WTC11 (cell line): ENCODE results near the gene FHAD1. TPM values are rescaled to one million over a fixed set of nuclear protein-coding genes. Genes with fewer than 3 reads are reported as not detected.

Experiments
- ATAC-seq: fragments of 200-7000 bp; cut with Tn5 transposase; 2 replicates; pipeline ENCODE4 v1.10.0; 2021; ENCODE audit warnings: mild to moderate bottlenecking, moderate library complexity
- CTCF ChIA-PET: fragments of 300-600 bp; sonication (Branson Sonifier 250); formaldehyde crosslinking; loops from one replicate; lab custom pipeline; 2021; ENCODE audit warnings: antibody characterized with exemption; lab: Charles Lee
- POLR2A ChIA-PET: fragments of 350-600 bp; sonication (Branson Sonifier 250); formaldehyde crosslinking; loops from one replicate; lab custom pipeline; 2021; ENCODE audit warnings: antibody characterized with exemption; lab: Charles Lee
- DNase-seq: peaks from one replicate; pipeline ENCODE4 v3.0.0; 2021; ENCODE audit warnings: low spot score
- H3K27ac Mint-ChIP-seq: 2 replicates; pipeline ENCODE4 v1.8.0; 2021; ENCODE audit warnings: mixed read lengths
- H3K27me3 Mint-ChIP-seq: 2 replicates; pipeline ENCODE4 v1.8.0; 2021; ENCODE audit warnings: low read depth, mild to moderate bottlenecking, moderate library complexity, mixed read lengths
- H3K36me3 Mint-ChIP-seq: 2 replicates; pipeline ENCODE4 v1.8.0; 2021; ENCODE audit warnings: mixed read lengths
- H3K4me1 Mint-ChIP-seq: 2 replicates; pipeline ENCODE4 v1.8.0; 2022; ENCODE audit warnings: mixed read lengths
- H3K4me3 Mint-ChIP-seq: 2 replicates; pipeline ENCODE4 v1.8.0; 2021; ENCODE audit warnings: mild to moderate bottlenecking, moderate library complexity, mixed read lengths
- H3K9me3 Mint-ChIP-seq: 2 replicates; pipeline ENCODE4 v1.8.0; 2021; ENCODE audit warnings: mixed read lengths
- ATF1 ChIP-seq: sonication (generic); formaldehyde crosslinking; IDR thresholded peaks from 2 replicates; pipeline ENCODE4 v1.8.1; 2023; ENCODE audit warnings: mild to moderate bottlenecking, moderate library complexity, missing genetic modification reagents
- CREB1 ChIP-seq: sonication (generic); formaldehyde crosslinking; IDR thresholded peaks from 2 replicates; pipeline ENCODE4 v1.8.0; 2023; ENCODE audit warnings: mild to moderate bottlenecking, missing genetic modification reagents
- FOXJ3 ChIP-seq: sonication (generic); formaldehyde crosslinking; IDR thresholded peaks from 2 replicates; pipeline ENCODE4 v1.9.0; 2021; ENCODE audit warnings: missing genetic modification reagents, mild to moderate bottlenecking, borderline replicate concordance
- JUN ChIP-seq: sonication (generic); formaldehyde crosslinking; IDR thresholded peaks from 2 replicates; pipeline ENCODE4 v1.8.0; 2023; ENCODE audit warnings: mild to moderate bottlenecking, missing genetic modification reagents
- NFYB ChIP-seq: sonication (generic); formaldehyde crosslinking; conservative IDR thresholded peaks from 2 replicates; pipeline ENCODE4 v1.8.0; 2022; ENCODE audit warnings: low read depth, missing genetic modification reagents
- ZBTB21 ChIP-seq: sonication (generic); formaldehyde crosslinking; IDR thresholded peaks from 2 replicates; pipeline ENCODE4 v1.8.1; 2023; ENCODE audit warnings: mild to moderate bottlenecking, missing genetic modification reagents, borderline replicate concordance
- ZNF121 ChIP-seq: sonication (generic); formaldehyde crosslinking; IDR thresholded peaks from 2 replicates; pipeline ENCODE4 v1.8.0; 2023; ENCODE audit warnings: missing genetic modification reagents
- ZNF219 ChIP-seq: sonication (generic); formaldehyde crosslinking; IDR thresholded peaks from 2 replicates; pipeline ENCODE4 v1.8.0; 2023; ENCODE audit warnings: missing genetic modification reagents, mild to moderate bottlenecking, borderline replicate concordance
- ZNF396 ChIP-seq: fragments of 250-450 bp; sonication (Bioruptor Pico); IDR thresholded peaks from 2 replicates; pipeline ENCODE4 v1.8.0; 2021; ENCODE audit warnings: mild to moderate bottlenecking, moderate library complexity, borderline replicate concordance
- total RNA-seq: library from RNA; stranded (reverse); gene quantifications from 3 replicates; pipeline ENCODE4 v1.2.3, GENCODE V29; 2021
- TF ChIP-seq, protein P1 (sequence below): sonication (generic); formaldehyde crosslinking; IDR thresholded peaks from 2 replicates; pipeline ENCODE4 v1.8.0; 2022; ENCODE audit warnings: missing genetic modification reagents
- TF ChIP-seq, protein P2 (sequence below): sonication (generic); formaldehyde crosslinking; IDR thresholded peaks from 2 replicates; pipeline ENCODE4 v1.8.1; 2023; ENCODE audit warnings: mild to moderate bottlenecking, missing genetic modification reagents
- TF ChIP-seq, protein P3 (sequence below): fragments of 250-450 bp; sonication (Bioruptor Pico); IDR thresholded peaks from 2 replicates; pipeline ENCODE4 v1.9.0; 2021; ENCODE audit warnings: mild to moderate bottlenecking
- TF ChIP-seq, protein P4 (sequence below): sonication (generic); formaldehyde crosslinking; IDR thresholded peaks from 2 replicates; pipeline ENCODE4 v1.8.0; 2022; ENCODE audit warnings: mild to moderate bottlenecking, missing genetic modification reagents
- TF ChIP-seq, protein P5 (sequence below): sonication (generic); formaldehyde crosslinking; IDR thresholded peaks from 2 replicates; pipeline ENCODE4 v1.8.1; 2023; ENCODE audit warnings: mild to moderate bottlenecking, missing genetic modification reagents
- TF ChIP-seq, protein P6 (sequence below): sonication (generic); formaldehyde crosslinking; IDR thresholded peaks from 2 replicates; pipeline ENCODE4 v1.8.1; 2022; ENCODE audit warnings: low read depth, missing genetic modification reagents, borderline replicate concordance
- TF ChIP-seq, protein P7 (sequence below): sonication (generic); formaldehyde crosslinking; IDR thresholded peaks from 2 replicates; pipeline ENCODE4 v1.8.0; 2022; ENCODE audit warnings: mild to moderate bottlenecking, missing genetic modification reagents
- TF ChIP-seq, protein P8 (sequence below): sonication (generic); formaldehyde crosslinking; IDR thresholded peaks from 2 replicates; pipeline ENCODE4 v1.8.1; 2022; ENCODE audit warnings: mild to moderate bottlenecking, missing genetic modification reagents, moderate library complexity, borderline replicate concordance

FHAD1 gene
- total RNA-seq, 1 experiment from 2014 or later: 3.0 TPM

DNA sequence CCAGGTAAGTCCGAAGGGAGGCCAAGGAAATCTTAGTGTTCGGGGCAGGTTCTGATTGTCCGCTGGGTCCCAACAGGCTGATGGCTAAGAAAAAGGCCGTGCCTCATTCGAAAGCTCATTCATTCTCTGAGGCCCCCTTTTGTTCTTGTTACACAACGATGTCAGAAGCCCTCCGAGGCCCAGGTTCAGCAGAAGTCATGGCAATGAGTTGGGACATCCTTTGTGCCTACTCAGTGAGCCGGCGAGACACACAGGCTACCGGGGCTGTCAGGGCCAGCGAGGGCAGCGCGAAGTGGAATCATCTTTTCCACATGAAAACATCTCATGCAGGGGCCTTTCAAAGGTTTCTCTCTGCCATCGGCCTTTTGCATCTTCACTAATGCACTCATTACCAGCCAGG lies 113.7 kb downstream of the FHAD1 start (continued):
- TF ChIP-seq, protein P1, sequence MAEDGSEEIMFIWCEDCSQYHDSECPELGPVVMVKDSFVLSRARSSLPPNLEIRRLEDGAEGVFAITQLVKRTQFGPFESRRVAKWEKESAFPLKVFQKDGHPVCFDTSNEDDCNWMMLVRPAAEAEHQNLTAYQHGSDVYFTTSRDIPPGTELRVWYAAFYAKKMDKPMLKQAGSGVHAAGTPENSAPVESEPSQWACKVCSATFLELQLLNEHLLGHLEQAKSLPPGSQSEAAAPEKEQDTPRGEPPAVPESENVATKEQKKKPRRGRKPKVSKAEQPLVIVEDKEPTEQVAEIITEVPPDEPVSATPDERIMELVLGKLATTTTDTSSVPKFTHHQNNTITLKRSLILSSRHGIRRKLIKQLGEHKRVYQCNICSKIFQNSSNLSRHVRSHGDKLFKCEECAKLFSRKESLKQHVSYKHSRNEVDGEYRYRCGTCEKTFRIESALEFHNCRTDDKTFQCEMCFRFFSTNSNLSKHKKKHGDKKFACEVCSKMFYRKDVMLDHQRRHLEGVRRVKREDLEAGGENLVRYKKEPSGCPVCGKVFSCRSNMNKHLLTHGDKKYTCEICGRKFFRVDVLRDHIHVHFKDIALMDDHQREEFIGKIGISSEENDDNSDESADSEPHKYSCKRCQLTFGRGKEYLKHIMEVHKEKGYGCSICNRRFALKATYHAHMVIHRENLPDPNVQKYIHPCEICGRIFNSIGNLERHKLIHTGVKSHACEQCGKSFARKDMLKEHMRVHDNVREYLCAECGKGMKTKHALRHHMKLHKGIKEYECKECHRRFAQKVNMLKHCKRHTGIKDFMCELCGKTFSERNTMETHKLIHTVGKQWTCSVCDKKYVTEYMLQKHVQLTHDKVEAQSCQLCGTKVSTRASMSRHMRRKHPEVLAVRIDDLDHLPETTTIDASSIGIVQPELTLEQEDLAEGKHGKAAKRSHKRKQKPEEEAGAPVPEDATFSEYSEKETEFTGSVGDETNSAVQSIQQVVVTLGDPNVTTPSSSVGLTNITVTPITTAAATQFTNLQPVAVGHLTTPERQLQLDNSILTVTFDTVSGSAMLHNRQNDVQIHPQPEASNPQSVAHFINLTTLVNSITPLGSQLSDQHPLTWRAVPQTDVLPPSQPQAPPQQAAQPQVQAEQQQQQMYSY (CRISPR knock-in tag): no peak
- TF ChIP-seq, all 79 proteins: peak for 0

DNA sequence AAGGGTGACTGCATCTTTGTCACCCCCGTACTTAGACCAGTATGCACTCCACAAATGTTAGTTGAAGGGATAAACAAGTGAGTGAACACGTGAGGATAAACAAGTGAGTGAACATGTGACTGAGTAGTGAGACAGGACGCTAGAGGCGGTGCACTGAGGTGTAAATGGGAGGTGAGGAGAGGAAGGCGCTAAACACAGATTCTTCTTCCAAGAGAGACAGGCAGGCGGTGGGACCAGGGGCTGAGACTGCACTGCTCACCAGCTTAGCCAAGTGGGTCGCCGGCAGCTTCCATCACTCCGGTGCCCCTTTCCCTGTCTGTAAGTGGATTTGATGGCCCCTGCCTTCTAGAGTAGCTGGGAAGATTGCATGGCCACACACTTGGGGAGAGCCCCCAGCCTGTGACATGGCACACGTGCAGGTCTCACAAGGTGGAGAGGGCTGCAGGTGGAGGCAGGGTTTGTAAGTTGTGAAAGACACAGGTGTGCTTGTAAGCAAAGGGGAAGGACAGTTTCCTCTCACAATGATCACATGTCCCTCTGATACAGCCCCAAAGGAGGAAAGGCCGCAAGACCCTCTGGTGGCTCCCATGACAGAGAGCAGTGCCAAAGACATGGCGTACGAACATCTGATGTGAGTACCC lies 115.2 kb downstream of the FHAD1 start:
- no peaks in the 10 kb centered on the region for H3K36me3 Mint-ChIP-seq
- ATAC-seq: no peak
- TF ChIP-seq, protein P2, sequence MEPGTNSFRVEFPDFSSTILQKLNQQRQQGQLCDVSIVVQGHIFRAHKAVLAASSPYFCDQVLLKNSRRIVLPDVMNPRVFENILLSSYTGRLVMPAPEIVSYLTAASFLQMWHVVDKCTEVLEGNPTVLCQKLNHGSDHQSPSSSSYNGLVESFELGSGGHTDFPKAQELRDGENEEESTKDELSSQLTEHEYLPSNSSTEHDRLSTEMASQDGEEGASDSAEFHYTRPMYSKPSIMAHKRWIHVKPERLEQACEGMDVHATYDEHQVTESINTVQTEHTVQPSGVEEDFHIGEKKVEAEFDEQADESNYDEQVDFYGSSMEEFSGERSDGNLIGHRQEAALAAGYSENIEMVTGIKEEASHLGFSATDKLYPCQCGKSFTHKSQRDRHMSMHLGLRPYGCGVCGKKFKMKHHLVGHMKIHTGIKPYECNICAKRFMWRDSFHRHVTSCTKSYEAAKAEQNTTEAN (CRISPR knock-in tag): no peak
- TF ChIP-seq, protein P3, sequence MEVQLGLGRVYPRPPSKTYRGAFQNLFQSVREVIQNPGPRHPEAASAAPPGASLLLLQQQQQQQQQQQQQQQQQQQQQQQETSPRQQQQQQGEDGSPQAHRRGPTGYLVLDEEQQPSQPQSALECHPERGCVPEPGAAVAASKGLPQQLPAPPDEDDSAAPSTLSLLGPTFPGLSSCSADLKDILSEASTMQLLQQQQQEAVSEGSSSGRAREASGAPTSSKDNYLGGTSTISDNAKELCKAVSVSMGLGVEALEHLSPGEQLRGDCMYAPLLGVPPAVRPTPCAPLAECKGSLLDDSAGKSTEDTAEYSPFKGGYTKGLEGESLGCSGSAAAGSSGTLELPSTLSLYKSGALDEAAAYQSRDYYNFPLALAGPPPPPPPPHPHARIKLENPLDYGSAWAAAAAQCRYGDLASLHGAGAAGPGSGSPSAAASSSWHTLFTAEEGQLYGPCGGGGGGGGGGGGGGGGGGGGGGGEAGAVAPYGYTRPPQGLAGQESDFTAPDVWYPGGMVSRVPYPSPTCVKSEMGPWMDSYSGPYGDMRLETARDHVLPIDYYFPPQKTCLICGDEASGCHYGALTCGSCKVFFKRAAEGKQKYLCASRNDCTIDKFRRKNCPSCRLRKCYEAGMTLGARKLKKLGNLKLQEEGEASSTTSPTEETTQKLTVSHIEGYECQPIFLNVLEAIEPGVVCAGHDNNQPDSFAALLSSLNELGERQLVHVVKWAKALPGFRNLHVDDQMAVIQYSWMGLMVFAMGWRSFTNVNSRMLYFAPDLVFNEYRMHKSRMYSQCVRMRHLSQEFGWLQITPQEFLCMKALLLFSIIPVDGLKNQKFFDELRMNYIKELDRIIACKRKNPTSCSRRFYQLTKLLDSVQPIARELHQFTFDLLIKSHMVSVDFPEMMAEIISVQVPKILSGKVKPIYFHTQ: no peak
- TF ChIP-seq ZNF219 (CRISPR knock-in tag): no peak
- TF ChIP-seq, protein P4, sequence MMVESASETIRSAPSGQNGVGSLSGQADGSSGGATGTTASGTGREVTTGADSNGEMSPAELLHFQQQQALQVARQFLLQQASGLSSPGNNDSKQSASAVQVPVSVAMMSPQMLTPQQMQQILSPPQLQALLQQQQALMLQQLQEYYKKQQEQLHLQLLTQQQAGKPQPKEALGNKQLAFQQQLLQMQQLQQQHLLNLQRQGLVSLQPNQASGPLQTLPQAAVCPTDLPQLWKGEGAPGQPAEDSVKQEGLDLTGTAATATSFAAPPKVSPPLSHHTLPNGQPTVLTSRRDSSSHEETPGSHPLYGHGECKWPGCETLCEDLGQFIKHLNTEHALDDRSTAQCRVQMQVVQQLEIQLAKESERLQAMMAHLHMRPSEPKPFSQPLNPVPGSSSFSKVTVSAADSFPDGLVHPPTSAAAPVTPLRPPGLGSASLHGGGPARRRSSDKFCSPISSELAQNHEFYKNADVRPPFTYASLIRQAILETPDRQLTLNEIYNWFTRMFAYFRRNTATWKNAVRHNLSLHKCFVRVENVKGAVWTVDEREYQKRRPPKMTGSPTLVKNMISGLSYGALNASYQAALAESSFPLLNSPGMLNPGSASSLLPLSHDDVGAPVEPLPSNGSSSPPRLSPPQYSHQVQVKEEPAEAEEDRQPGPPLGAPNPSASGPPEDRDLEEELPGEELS (CRISPR knock-in tag): no peak
- TF ChIP-seq, protein P5, sequence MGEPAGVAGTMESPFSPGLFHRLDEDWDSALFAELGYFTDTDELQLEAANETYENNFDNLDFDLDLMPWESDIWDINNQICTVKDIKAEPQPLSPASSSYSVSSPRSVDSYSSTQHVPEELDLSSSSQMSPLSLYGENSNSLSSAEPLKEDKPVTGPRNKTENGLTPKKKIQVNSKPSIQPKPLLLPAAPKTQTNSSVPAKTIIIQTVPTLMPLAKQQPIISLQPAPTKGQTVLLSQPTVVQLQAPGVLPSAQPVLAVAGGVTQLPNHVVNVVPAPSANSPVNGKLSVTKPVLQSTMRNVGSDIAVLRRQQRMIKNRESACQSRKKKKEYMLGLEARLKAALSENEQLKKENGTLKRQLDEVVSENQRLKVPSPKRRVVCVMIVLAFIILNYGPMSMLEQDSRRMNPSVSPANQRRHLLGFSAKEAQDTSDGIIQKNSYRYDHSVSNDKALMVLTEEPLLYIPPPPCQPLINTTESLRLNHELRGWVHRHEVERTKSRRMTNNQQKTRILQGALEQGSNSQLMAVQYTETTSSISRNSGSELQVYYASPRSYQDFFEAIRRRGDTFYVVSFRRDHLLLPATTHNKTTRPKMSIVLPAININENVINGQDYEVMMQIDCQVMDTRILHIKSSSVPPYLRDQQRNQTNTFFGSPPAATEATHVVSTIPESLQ (CRISPR knock-in tag): no peak
- TF ChIP-seq ZBTB21 (CRISPR knock-in tag): no peak
- no peak for TF ChIP-seq JUN
- no peak for TF ChIP-seq NFYB (CRISPR knock-in tag)
- TF ChIP-seq ZNF396: no peak
- TF ChIP-seq, protein P6, sequence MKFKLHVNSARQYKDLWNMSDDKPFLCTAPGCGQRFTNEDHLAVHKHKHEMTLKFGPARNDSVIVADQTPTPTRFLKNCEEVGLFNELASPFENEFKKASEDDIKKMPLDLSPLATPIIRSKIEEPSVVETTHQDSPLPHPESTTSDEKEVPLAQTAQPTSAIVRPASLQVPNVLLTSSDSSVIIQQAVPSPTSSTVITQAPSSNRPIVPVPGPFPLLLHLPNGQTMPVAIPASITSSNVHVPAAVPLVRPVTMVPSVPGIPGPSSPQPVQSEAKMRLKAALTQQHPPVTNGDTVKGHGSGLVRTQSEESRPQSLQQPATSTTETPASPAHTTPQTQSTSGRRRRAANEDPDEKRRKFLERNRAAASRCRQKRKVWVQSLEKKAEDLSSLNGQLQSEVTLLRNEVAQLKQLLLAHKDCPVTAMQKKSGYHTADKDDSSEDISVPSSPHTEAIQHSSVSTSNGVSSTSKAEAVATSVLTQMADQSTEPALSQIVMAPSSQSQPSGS (CRISPR knock-in tag): no peak
- TF ChIP-seq ZNF121 (CRISPR knock-in tag): no peak
- no peak for TF ChIP-seq FOXJ3
- TF ChIP-seq ATF1 (CRISPR knock-in tag): no peak
- TF ChIP-seq, protein P7, sequence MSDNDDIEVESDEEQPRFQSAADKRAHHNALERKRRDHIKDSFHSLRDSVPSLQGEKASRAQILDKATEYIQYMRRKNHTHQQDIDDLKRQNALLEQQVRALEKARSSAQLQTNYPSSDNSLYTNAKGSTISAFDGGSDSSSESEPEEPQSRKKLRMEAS: no peak
- TF ChIP-seq CREB1 (CRISPR knock-in tag): no peak
- TF ChIP-seq, protein P8, sequence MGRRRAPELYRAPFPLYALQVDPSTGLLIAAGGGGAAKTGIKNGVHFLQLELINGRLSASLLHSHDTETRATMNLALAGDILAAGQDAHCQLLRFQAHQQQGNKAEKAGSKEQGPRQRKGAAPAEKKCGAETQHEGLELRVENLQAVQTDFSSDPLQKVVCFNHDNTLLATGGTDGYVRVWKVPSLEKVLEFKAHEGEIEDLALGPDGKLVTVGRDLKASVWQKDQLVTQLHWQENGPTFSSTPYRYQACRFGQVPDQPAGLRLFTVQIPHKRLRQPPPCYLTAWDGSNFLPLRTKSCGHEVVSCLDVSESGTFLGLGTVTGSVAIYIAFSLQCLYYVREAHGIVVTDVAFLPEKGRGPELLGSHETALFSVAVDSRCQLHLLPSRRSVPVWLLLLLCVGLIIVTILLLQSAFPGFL (CRISPR knock-in tag): no peak

More for the DNA sequence above, 115.2 kb downstream of the FHAD1 start:
- Mint-ChIP-seq H3K4me1 (peaks cover 6% of the 10 kb centered on the region), H3K27me3 (peaks cover 3% of the 10 kb centered on the region; the same call in 1 of the 2 replicates), H3K4me3 (no peak overlapping the region), H3K27ac (no peak overlapping the region), H3K9me3 (no peaks in the 10 kb centered on the region)
- no peak for DNase-seq
- CTCF ChIA-PET: interaction anchor here (2.0 kb wide), 1 partner anchor 39 kb away, joined by 7 read pairs; no protein-coding TSS in a partner anchor
- POLR2A ChIA-PET: no interaction called here
